Keratinocyte (primary cell): ENCODE measurements around the gene TRIM52. TPM values are rescaled to one million over a fixed set of nuclear protein-coding genes. Genes with fewer than 3 reads are reported as not detected.
"Not testable (repeated sequence)": the region's sequence is repeated elsewhere in the genome, so short reads cannot be mapped to it uniquely, and the experiment has no call there.

ENCODE experiments used
- DNase-seq: peaks from one replicate; pipeline ENCODE4 v3.0.0-alpha.2; 2011; ENCODE audit warnings: low read depth, missing footprints, low spot score
- FAIRE-seq: peaks from 2 replicates; lab custom pipeline; 2011; peaks lifted over from hg19 to GRCh38; lab: Jason Lieb, UNC
- H2AFZ ChIP-seq: 2 replicates; pipeline ENCODE4 v1.6.0; 2012; ENCODE audit warnings: low read length, control low read depth, inconsistent platforms; ENCODE audit not compliant: control insufficient read depth
- H3K27ac ChIP-seq: 2 replicates; pipeline ENCODE4 v1.5.1; 2011; ENCODE audit warnings: low read length; ENCODE audit not compliant: control insufficient read depth, insufficient read depth
- H3K27me3 ChIP-seq: 3 replicates; pipeline ENCODE4 v1.6.0; 2011; ENCODE audit warnings: low read length; ENCODE audit not compliant: control insufficient read depth, insufficient read depth; ENCODE audit errors: extremely low read depth
- H3K36me3 ChIP-seq, 2 experiments: 2 replicates in 1 of 2; 3 replicates in 1 of 2; pipeline ENCODE4 v1.5.1; 2011; ENCODE audit warnings: low read length in 2 of 2, mild to moderate bottlenecking in 1 of 2; ENCODE audit not compliant: control insufficient read depth in 2 of 2, insufficient read depth in 2 of 2; ENCODE audit errors: extremely low read depth in 1 of 2
- H3K4me1 ChIP-seq: 3 replicates; pipeline ENCODE4 v1.5.1; 2011; ENCODE audit warnings: low read length; ENCODE audit not compliant: control insufficient read depth, insufficient read depth; ENCODE audit errors: extremely low read depth
- H3K4me2 ChIP-seq: 3 replicates; pipeline ENCODE4 v1.6.0; 2011; ENCODE audit warnings: low read depth, low read length; ENCODE audit not compliant: control insufficient read depth, insufficient read depth; ENCODE audit errors: extremely low read depth
- H3K4me3 ChIP-seq, 3 experiments: fragments of 200-600 bp in 1 of 3; sonication (generic) in 1 of 3; 2 replicates in 2 of 3; 3 replicates in 1 of 3; pipeline ENCODE4 v1.5.1; 2011 to 2016; ENCODE audit warnings: low read length in 3 of 3, mild to moderate bottlenecking in 3 of 3, control low read depth in 2 of 3, inconsistent platforms in 1 of 3, low read depth in 1 of 3, mixed read lengths in 1 of 3, mixed run types in 1 of 3, moderate library complexity in 1 of 3; ENCODE audit not compliant: control insufficient read depth in 2 of 3, insufficient read depth in 2 of 3; ENCODE audit errors: extremely low read depth in 1 of 3
- H3K79me2 ChIP-seq: 2 replicates; pipeline ENCODE4 v1.6.0; 2012; ENCODE audit warnings: low read length; ENCODE audit not compliant: control insufficient read depth, insufficient read depth
- H3K9ac ChIP-seq: 3 replicates; pipeline ENCODE4 v1.6.0; 2011; ENCODE audit warnings: low read length; ENCODE audit not compliant: control insufficient read depth, insufficient read depth; ENCODE audit errors: extremely low read depth
- H3K9me1 ChIP-seq: 3 replicates; pipeline ENCODE4 v1.6.0; 2011; ENCODE audit warnings: low read length; ENCODE audit not compliant: control insufficient read depth, insufficient read depth; ENCODE audit errors: extremely low read depth
- H3K9me3 ChIP-seq: 2 replicates; pipeline ENCODE4 v1.5.1; 2012; ENCODE audit warnings: low read depth, low read length; ENCODE audit not compliant: control insufficient read depth
- H4K20me1 ChIP-seq: 3 replicates; pipeline ENCODE4 v1.6.0; 2011; ENCODE audit warnings: low read length; ENCODE audit not compliant: control insufficient read depth, insufficient read depth; ENCODE audit errors: extremely low read depth
- EZH2 ChIP-seq: IDR thresholded peaks from one replicate; pipeline ENCODE4 v1.6.1; 2012; ENCODE audit warnings: inconsistent platforms, mild to moderate bottlenecking, low read length, moderate library complexity
- dilution Hi-C: fragments of 300-500 bp; cut with MboI; formaldehyde crosslinking; loops from one replicate; pipeline ENCODE4 v1.7.0; 2020; ENCODE audit warnings: low sequenced_read_pairs; ENCODE audit not compliant: extremely low pct_ligation_motif_present
- polyA plus RNA-seq, 5 experiments: library from polyadenylated mRNA; depleted of rRNA in 3 of 5; stranded (reverse) in 3 of 5; stranded (forward) in 1 of 5; unstranded in 1 of 5; fragments of >200 nt; gene quantifications; 1 replicate in 1 of 5; 2 replicates in 3 of 5; 3 replicates in 1 of 5; pipeline versions ENCODE4 v1.2.1 to v1.2.3, GENCODE V29; 2011 to 2012; ENCODE audit warnings: missing spikeins in 2 of 5, low read depth in 1 of 5, low replicate concordance in 1 of 5
- TF ChIP-seq, protein P1 (sequence below), 3 experiments: IDR thresholded peaks in 1 of 3; conservative IDR thresholded peaks in 1 of 3; optimal IDR thresholded peaks in 1 of 3; 2 replicates in 2 of 3; 3 replicates in 1 of 3; pipeline versions ENCODE3 to v1.5.1; 2011; ENCODE audit warnings: low read length in 3 of 3, mild to moderate bottlenecking in 3 of 3, moderate library complexity in 2 of 3, control low read depth in 1 of 3, inconsistent platforms in 1 of 3; ENCODE audit not compliant: insufficient read depth in 2 of 3; ENCODE audit errors: extremely low read depth in 1 of 3

Gene TRIM52
- polyA plus RNA-seq, 1 donor (not counting 4 experiments of a cell fraction or from before 2014, with no cell fraction given), result 7.5 TPM

DNA sequence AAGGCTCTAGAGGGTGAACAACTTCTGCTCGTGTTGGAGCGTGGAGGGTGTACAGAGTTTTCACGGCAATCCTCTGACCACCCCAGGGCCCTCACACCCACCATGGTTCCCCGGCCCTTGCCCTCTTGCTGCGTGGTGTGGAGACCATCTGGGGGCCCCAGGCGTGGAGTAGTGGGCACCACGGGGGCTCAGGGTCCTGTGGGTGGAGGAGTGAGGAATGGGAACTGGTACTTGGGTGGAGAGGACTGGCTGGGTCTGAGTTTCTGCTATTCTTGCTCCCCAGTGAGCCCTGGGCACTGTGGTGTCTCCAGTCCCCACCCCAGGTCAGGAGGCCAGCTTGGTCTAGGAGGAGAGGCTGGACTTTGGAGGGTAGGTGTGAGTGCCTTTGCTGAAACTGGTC lies 21.9 kb upstream of the TRIM52 start:
- DNase-seq, result no peak
- H4K20me1 ChIP-seq, result no peaks in the 10 kb centered on the region
- no peak for TF ChIP-seq EZH2
- TF ChIP-seq, protein P1, sequence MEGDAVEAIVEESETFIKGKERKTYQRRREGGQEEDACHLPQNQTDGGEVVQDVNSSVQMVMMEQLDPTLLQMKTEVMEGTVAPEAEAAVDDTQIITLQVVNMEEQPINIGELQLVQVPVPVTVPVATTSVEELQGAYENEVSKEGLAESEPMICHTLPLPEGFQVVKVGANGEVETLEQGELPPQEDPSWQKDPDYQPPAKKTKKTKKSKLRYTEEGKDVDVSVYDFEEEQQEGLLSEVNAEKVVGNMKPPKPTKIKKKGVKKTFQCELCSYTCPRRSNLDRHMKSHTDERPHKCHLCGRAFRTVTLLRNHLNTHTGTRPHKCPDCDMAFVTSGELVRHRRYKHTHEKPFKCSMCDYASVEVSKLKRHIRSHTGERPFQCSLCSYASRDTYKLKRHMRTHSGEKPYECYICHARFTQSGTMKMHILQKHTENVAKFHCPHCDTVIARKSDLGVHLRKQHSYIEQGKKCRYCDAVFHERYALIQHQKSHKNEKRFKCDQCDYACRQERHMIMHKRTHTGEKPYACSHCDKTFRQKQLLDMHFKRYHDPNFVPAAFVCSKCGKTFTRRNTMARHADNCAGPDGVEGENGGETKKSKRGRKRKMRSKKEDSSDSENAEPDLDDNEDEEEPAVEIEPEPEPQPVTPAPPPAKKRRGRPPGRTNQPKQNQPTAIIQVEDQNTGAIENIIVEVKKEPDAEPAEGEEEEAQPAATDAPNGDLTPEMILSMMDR (optimal IDR thresholded peaks at IDR 0.05 in 1 of 3, IDR thresholded peaks at IDR 0.05 in 1 of 3, conservative IDR thresholded peaks at IDR 0.05 in 1 of 3; ENCODE audit: extremely low read depth in 1 of 3, insufficient read depth in 2 of 3, low read length in 3 of 3), result no peak
- no peak overlapping the region for H3K9ac ChIP-seq
- FAIRE-seq, result no peak
- H2AFZ ChIP-seq, result no peak overlapping the region
- H3K4me3 ChIP-seq, result no peak overlapping the region
- H3K9me3 ChIP-seq, result no peaks in the 10 kb centered on the region
- dilution Hi-C loops, result no loop called here
- H3K4me1 ChIP-seq, result no peaks in the 10 kb centered on the region
- H3K36me3 ChIP-seq, result no peaks in the 10 kb centered on the region
- no peak overlapping the region for H3K27ac ChIP-seq
- no peaks in the 10 kb centered on the region for H3K9me1 ChIP-seq
- no peaks in the 10 kb centered on the region for H3K79me2 ChIP-seq
- no peaks in the 10 kb centered on the region for H3K27me3 ChIP-seq
- H3K4me2 ChIP-seq, result no peak overlapping the region

DNA sequence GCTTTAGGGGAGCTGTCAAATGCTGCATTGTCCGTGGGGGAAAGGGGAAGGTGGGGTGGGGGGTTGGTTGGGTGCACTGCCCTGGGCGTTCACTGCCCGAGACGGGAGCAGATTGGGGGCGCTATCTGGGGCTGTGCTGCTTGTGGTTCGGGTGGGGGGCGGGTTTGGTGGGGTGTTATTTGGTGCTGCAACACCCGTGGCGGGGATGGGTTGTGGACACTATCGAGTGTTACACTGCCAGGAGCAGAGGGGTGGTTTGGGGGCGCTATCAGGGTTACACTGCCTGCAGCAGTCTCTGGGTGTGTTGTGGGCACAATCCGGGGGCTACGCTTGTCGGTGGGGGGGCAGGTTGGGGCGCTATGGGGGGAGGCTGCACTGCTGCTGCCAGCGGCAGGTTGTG lies 21.5 kb upstream of the TRIM52 start:
- dilution Hi-C loops, H3K9ac ChIP-seq, H3K27ac ChIP-seq, H3K4me2 ChIP-seq, H3K4me1 ChIP-seq, FAIRE-seq, H3K79me2 ChIP-seq, H2AFZ ChIP-seq, H3K27me3 ChIP-seq, H3K9me1 ChIP-seq, H3K4me3 ChIP-seq, DNase-seq, H3K36me3 ChIP-seq, H3K9me3 ChIP-seq, H4K20me1 ChIP-seq: not testable (repeated sequence)

DNA sequence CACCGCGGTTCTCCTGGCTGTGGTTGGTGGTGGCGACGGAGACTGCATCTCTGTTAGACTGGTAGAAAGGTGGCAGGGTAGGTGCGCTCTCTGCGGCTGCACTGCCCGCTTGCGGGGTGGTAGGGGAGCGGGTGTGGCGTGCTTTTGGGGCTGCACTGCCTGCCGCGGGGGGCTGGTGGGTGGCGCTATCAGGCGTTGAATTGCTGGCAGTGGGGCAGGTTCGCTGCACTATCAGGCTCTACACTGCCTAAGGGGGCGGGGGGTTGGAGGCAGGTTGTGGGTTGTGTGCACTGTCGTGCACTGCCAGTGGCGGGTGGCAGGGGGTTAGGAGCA lies 21.0 kb upstream of the TRIM52 start:
- Histone ChIP-seq H2AFZ (no peak overlapping the region), H4K20me1 (no peaks in the 10 kb centered on the region), H3K36me3 (no peaks in the 10 kb centered on the region), H3K9ac (no peak overlapping the region), H3K9me3 (no peaks in the 10 kb centered on the region), H3K4me1 (no peaks in the 10 kb centered on the region), H3K9me1 (no peaks in the 10 kb centered on the region), H3K4me3 (no peak overlapping the region), H3K27me3 (no peaks in the 10 kb centered on the region), H3K79me2 (no peaks in the 10 kb centered on the region), H3K27ac (no peak overlapping the region), H3K4me2 (no peak overlapping the region)
- FAIRE-seq, result no peak
- dilution Hi-C loops, result no loop called here
- TF ChIP-seq, protein P1 (optimal IDR thresholded peaks at IDR 0.05 in 1 of 3, IDR thresholded peaks at IDR 0.05 in 1 of 3, conservative IDR thresholded peaks at IDR 0.05 in 1 of 3; ENCODE audit: extremely low read depth in 1 of 3, insufficient read depth in 2 of 3, low read length in 3 of 3), result no peak
- no peak for TF ChIP-seq EZH2
- no peak for DNase-seq
